Upper lobe of left lung (tissue), 6 donors: ENCODE data around the gene TPR. TPM values are rescaled to one million over a fixed set of nuclear protein-coding genes. Genes with fewer than 3 reads are reported as not detected.
A peak's percentile ranks its signal among the peaks of the same experiment; 100 is the strongest.

ENCODE experiments used
- ATAC-seq, 2 donors: fragments of 200-7000 bp; cut with Tn5 transposase; one replicate each; pipeline ENCODE4 v1.9.1; 2022; ENCODE audit warnings: mild to moderate bottlenecking in 2 of 2, moderate library complexity in 2 of 2; ENCODE audit not compliant: low FRiP score in 2 of 2
- DNase-seq, 2 donors: peaks; one replicate each; pipeline ENCODE4 v3.0.0-alpha.2; 2019 to 2020
- H3K27ac ChIP-seq, 4 donors: fragments of 200-600 bp; sonication (generic); one replicate each; pipeline ENCODE4 v1.5.1; 2016 to 2019
- H3K27me3 ChIP-seq, 4 donors: fragments of 200-600 bp; sonication (generic); one replicate each; pipeline ENCODE4 v1.5.1; 2017 to 2019
- H3K36me3 ChIP-seq, 4 donors: fragments of 200-600 bp; sonication (generic); one replicate each; pipeline ENCODE4 v1.5.1; 2016 to 2019
- H3K4me1 ChIP-seq, 4 donors: fragments of 200-600 bp; sonication (generic); one replicate each; pipeline ENCODE4 v1.5.1; 2018 to 2019
- H3K4me3 ChIP-seq, 4 donors: fragments of 200-600 bp; sonication (generic); one replicate each; pipeline ENCODE4 v1.5.1; 2017 to 2019; ENCODE audit warnings: mild to moderate bottlenecking in 2 of 4, moderate library complexity in 1 of 4
- H3K9me3 ChIP-seq, 4 donors: fragments of 200-600 bp; sonication (generic); one replicate each; pipeline ENCODE4 v1.5.1; 2018 to 2019
- EP300 ChIP-seq, 4 donors: sonication (generic); formaldehyde crosslinking; IDR thresholded peaks; one replicate each; pipeline ENCODE4 v1.5.1; 2017; ENCODE audit warnings: antibody characterized with exemption in 4 of 4, control low read depth in 2 of 4
- POLR2A ChIP-seq, 4 donors: fragments of 450-650 bp; IDR thresholded peaks; one replicate each; pipeline ENCODE4 v1.5.1; 2016 to 2017; ENCODE audit warnings: antibody characterized with exemption in 4 of 4, mild to moderate bottlenecking in 2 of 4
- POLR2AphosphoS5 ChIP-seq, 2 donors: sonication (generic); formaldehyde crosslinking; IDR thresholded peaks; one replicate each; pipeline ENCODE4 v1.5.1; 2017; ENCODE audit warnings: antibody characterized with exemption in 2 of 2
- WGBS, 2 donors: methylation state at CpG; one replicate each; pipeline ENCODE4 v1.1.5; 2017 to 2018; 5-methylcytosine and 5-hydroxymethylcytosine counted together
- total RNA-seq, 6 donors: library from RNA; depleted of rRNA in 4 of 6; stranded (reverse); fragments of >200 nt in 4 of 6; gene quantifications; one replicate each; pipeline versions ENCODE4 v1.1.0 to v1.2.1, GENCODE V29; 2016 to 2021
- TF ChIP-seq, protein P1 (sequence below), 6 experiments: fragments of 450-650 bp in 4 of 6; fragments of 200-600 bp in 2 of 6; sonication (generic) in 2 of 6; IDR thresholded peaks; one replicate each; pipeline ENCODE4 v1.5.1; 2016 to 2019; ENCODE audit warnings: antibody characterized with exemption in 6 of 6
- donor health status: DM: no; HTN: no; CAD: no; lungs with moderate emphysema.
- donor health status: DM: no; HTN: yes; CAD: no; lungs with severe emphysema.

The TPR gene
- total RNA-seq, 6 donors from 2014 or later = 42.2 to 132 (median 82.3) TPM

DNA sequence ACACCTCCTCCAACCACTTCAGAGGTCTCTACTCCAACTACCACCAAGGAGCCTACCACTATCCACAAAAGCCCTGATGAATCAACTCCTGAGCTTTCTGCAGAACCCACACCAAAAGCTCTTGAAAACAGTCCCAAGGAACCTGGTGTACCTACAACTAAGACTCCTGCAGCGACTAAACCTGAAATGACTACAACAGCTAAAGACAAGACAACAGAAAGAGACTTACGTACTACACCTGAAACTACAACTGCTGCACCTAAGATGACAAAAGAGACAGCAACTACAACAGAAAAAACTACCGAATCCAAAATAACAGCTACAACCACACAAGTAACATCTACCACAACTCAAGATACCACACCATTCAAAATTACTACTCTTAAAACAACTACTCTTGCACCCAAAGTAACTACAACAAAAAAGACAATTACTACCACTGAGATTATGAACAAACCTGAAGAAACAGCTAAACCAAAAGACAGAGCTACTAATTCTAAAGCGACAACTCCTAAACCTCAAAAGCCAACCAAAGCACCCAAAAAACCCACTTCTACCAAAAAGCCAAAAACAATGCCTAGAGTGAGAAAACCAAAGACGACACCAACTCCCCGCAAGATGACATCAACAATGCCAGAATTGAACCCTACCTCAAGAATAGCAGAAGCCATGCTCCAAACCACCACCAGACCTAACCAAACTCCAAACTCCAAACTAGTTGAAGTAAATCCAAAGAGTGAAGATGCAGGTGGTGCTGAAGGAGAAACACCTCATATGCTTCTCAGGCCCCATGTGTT is 66.6 kb downstream of the TPR start:
- ATAC-seq = no peak
- 88 to 95% methylated on average over 6 of the region's 6 CpGs for WGBS, 2 donors
- Histone ChIP-seq H3K27ac (no peak overlapping the region), H3K9me3 (no peaks in the 10 kb centered on the region), H3K4me3 (no peak overlapping the region), H3K4me1 (no peaks in the 10 kb centered on the region), H3K36me3 (peaks cover 3 to 32% (median 13%) of the 10 kb centered on the region in 4 donors), H3K27me3 (no peaks in the 10 kb centered on the region)
- TF ChIP-seq, protein P1, sequence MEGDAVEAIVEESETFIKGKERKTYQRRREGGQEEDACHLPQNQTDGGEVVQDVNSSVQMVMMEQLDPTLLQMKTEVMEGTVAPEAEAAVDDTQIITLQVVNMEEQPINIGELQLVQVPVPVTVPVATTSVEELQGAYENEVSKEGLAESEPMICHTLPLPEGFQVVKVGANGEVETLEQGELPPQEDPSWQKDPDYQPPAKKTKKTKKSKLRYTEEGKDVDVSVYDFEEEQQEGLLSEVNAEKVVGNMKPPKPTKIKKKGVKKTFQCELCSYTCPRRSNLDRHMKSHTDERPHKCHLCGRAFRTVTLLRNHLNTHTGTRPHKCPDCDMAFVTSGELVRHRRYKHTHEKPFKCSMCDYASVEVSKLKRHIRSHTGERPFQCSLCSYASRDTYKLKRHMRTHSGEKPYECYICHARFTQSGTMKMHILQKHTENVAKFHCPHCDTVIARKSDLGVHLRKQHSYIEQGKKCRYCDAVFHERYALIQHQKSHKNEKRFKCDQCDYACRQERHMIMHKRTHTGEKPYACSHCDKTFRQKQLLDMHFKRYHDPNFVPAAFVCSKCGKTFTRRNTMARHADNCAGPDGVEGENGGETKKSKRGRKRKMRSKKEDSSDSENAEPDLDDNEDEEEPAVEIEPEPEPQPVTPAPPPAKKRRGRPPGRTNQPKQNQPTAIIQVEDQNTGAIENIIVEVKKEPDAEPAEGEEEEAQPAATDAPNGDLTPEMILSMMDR (IDR thresholded peaks at IDR 0.05) = no peak
- no peak for TF ChIP-seq POLR2AphosphoS5 (IDR thresholded peaks at IDR 0.05)
- TF ChIP-seq EP300 (IDR thresholded peaks at IDR 0.05) = no peak
- no peak for TF ChIP-seq POLR2A (IDR thresholded peaks at IDR 0.05)
- no peak for DNase-seq

DNA sequence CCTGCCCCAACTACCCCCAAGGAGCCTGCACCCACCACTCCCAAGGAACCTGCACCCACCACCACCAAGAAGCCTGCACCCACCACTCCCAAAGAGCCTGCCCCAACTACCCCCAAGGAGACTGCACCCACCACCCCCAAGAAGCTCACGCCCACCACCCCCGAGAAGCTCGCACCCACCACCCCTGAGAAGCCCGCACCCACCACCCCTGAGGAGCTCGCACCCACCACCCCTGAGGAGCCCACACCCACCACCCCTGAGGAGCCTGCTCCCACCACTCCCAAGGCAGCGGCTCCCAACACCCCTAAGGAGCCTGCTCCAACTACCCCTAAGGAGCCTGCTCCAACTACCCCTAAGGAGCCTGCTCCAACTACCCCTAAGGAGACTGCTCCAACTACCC is 67.6 kb downstream of the TPR start:
- Histone ChIP-seq H3K4me1 (no peaks in the 10 kb centered on the region), H3K9me3 (no peaks in the 10 kb centered on the region), H3K27me3 (no peaks in the 10 kb centered on the region), H3K36me3 (peaks cover 3 to 22% (median 5%) of the 10 kb centered on the region in 4 donors), H3K4me3 (no peak overlapping the region), H3K27ac (no peak overlapping the region)
- DNase-seq (peak in 1 of 2 donors; percentile 24), ATAC-seq (no peak)
- no peak for TF ChIP-seq POLR2A (IDR thresholded peaks at IDR 0.05)
- TF ChIP-seq EP300 (IDR thresholded peaks at IDR 0.05) = no peak
- TF ChIP-seq, protein P1 (IDR thresholded peaks at IDR 0.05) = no peak
- TF ChIP-seq POLR2AphosphoS5 (IDR thresholded peaks at IDR 0.05) = no peak
- 94% methylated on average over 3 to 5 of the region's 6 CpGs for WGBS, 2 donors

DNA sequence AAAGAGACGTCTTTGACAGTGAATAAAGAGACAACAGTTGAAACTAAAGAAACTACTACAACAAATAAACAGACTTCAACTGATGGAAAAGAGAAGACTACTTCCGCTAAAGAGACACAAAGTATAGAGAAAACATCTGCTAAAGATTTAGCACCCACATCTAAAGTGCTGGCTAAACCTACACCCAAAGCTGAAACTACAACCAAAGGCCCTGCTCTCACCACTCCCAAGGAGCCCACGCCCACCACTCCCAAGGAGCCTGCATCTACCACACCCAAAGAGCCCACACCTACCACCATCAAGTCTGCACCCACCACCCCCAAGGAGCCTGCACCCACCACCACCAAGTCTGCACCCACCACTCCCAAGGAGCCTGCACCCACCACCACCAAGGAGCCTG is 68.5 kb downstream of the TPR start:
- H3K4me3 ChIP-seq = no peak overlapping the region
- DNase-seq = no peak
- WGBS, 2 donors = 86 to 90% methylated on average over 3 of the region's 3 CpGs

DNA sequence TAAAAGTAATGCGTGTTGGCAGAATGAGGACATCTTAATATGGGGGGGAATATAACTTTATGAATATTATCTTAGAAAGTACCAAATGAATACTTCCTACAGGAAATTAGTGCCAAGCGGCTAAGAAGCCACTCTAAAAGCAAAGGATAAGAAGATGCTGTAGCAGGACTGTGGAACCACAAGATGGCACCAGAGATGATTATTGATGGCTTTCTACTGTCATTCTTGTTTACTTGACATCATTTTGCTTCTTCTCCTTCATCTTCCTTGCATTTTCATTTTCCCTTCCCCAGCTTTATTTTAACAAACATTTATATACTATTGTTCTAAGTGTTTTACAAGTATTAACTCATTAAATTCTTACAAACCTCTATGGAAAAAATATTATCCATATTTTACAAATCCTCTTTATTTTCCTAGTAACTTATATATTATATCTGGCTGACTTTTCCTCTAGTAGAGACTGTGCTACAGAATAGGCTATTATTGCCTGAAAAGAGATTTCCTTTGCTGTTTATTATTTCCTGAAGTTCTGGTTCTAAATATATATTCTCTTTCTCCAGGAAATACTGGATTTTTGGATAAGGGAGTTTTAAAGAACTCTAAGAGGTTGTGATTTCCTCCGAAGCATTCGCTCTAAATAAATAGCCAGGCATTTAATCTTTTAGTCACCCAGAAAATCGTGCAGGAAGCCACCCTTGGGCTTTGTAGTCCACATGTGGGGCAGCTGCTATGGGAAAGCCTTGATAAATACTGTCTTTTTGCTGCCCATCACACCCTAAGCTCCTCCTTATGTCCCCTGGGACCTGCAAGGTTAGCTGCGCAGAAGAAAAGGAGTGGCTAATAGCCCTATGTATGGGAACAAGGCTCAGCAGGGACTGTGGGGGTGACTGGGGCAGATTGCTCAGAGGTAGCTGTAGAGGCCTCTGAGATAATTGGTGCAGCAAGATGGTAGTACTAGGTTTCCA is 69.8 kb downstream of the TPR start:
- H3K27ac ChIP-seq = no peak overlapping the region
- no peak overlapping the region for H3K4me3 ChIP-seq
- H3K36me3 ChIP-seq = peaks cover 0 to 3% (median 0%) of the 10 kb centered on the region in 4 donors
- H3K27me3 ChIP-seq = no peaks in the 10 kb centered on the region
- TF ChIP-seq, protein P1 (IDR thresholded peaks at IDR 0.05) = peak in 2 of 6 experiments; percentile 15 to 20
- TF ChIP-seq POLR2A (IDR thresholded peaks at IDR 0.05) (no peak), POLR2AphosphoS5 (IDR thresholded peaks at IDR 0.05) (no peak)
- H3K4me1 ChIP-seq = no peaks in the 10 kb centered on the region
- no peak for DNase-seq
- no peaks in the 10 kb centered on the region for H3K9me3 ChIP-seq
- 40 to 47% methylated on average over 6 of the region's 6 CpGs for WGBS, 2 donors
- no peak for ATAC-seq

More for the DNA sequence above, 68.5 kb downstream of the TPR start:
- Histone ChIP-seq H3K9me3 (no peaks in the 10 kb centered on the region), H3K27me3 (no peaks in the 10 kb centered on the region), H3K27ac (no peak overlapping the region), H3K36me3 (peaks cover 0 to 13% (median 0%) of the 10 kb centered on the region in 4 donors), H3K4me1 (no peaks in the 10 kb centered on the region)
- no peak for TF ChIP-seq POLR2AphosphoS5 (IDR thresholded peaks at IDR 0.05)
- TF ChIP-seq POLR2A (IDR thresholded peaks at IDR 0.05) = no peak
- TF ChIP-seq, protein P1 (IDR thresholded peaks at IDR 0.05) = no peak
- TF ChIP-seq EP300 (IDR thresholded peaks at IDR 0.05) = no peak
- no peak for ATAC-seq
